ENCODE data around the gene CACNG6.
"Not testable (repeated sequence)": the region's sequence is repeated elsewhere in the genome, so short reads cannot be mapped to it uniquely, and the experiment has no call there.

Gene CACNG6

DNA sequence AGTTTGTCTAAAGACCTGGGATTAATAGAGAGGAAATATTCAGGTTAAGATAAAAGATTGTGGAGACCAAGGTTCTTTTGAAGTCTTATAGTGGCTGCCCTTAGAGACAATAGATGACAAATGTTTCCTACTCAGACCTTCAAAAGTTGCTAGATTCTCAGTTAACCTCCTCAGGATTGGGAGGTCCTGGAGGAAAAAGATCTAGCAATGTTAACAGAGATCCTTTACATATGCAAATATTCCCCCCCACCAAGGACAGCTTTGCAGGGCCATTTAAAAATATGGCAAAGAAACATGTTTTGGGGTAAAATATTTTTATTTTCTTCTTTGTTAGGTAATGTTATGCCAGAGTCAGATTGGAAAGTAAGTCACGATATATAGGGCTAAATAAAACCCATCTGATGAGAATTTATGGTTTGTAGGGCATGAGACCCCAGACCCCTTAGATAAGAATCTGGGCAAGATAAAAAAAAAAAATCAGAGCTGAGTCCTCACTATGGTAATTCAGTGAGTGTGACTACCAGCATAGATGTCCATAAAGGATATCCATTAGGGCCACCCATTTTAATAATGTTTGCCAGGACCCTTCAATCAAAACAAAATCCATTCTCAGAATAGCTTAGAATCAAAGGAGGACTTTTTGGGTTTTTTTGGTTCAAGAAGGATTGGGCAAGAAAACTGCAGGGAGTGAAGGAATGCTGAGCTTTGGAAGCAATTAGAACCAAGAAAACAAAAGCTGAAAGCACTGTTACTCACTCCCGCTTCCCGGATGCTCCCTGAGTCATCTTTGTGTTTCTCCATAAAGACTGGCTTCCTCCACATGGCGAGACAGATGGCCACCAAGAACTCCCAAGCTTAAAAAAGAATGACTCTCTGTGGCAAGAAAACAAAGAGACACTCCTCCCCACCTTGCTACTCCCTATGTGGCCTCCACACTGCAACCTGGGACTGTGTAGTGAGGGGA is 44.1 kb downstream of the CACNG6 start:
- ATAC-seq: peak; percentile 72

DNA sequence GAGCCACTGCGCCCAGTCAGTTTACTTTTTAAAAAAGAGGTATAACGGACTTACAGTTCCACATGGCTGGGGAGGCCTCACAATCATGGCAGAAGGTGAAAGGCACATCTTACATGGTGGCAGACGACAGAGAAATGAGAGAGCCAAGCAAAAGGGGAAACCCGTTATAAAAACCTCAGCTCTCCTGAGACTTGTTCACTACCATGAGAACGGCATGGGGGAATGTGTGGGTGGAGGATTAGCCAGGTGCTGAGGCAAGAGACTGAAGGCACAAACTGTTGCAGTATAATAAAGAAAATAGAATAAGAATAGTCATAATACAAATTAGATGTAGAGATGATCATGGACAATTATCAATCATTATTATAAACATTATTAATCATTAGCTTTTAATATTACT is 45.1 kb downstream of the CACNG6 start:
- not testable (repeated sequence) for ATAC-seq

More for the DNA sequence above, 44.1 kb downstream of the CACNG6 start:
- no peak for TF ChIP-seq TCF4 (CRISPR knock-in tag; IDR thresholded peaks at IDR 0.05; ENCODE audit: borderline replicate concordance)
- no peak for TF ChIP-seq GLIS3 (CRISPR knock-in tag; IDR thresholded peaks at IDR 0.05)

DNA sequence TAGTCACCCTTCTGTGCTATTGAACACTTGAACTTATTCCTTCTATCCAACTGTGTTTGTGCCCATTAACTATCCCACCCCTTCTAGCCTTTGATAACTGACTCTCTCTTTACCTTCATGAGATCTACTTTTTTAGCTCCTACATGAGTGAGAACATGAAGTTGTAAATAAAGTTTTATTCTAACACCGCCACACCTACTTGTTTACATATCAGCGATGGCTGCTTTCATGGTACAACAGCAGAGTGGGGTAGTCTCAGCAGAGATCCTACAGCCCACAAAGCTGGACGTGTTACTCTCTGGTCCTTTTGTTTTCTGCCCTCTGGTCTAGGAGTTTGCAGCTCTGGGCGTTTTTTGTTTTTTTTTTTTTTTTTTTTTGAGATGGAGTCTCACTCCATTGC is 48.6 kb downstream of the CACNG6 start:
- ATAC-seq: no peak
- TF ChIP-seq ZNF565 (CRISPR knock-in tag; conservative IDR thresholded peaks at IDR 0.05; ENCODE audit: low read depth): no peak
- TF ChIP-seq, protein P1, sequence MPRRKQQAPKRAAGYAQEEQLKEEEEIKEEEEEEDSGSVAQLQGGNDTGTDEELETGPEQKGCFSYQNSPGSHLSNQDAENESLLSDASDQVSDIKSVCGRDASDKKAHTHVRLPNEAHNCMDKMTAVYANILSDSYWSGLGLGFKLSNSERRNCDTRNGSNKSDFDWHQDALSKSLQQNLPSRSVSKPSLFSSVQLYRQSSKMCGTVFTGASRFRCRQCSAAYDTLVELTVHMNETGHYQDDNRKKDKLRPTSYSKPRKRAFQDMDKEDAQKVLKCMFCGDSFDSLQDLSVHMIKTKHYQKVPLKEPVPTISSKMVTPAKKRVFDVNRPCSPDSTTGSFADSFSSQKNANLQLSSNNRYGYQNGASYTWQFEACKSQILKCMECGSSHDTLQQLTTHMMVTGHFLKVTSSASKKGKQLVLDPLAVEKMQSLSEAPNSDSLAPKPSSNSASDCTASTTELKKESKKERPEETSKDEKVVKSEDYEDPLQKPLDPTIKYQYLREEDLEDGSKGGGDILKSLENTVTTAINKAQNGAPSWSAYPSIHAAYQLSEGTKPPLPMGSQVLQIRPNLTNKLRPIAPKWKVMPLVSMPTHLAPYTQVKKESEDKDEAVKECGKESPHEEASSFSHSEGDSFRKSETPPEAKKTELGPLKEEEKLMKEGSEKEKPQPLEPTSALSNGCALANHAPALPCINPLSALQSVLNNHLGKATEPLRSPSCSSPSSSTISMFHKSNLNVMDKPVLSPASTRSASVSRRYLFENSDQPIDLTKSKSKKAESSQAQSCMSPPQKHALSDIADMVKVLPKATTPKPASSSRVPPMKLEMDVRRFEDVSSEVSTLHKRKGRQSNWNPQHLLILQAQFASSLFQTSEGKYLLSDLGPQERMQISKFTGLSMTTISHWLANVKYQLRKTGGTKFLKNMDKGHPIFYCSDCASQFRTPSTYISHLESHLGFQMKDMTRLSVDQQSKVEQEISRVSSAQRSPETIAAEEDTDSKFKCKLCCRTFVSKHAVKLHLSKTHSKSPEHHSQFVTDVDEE (CRISPR knock-in tag; IDR thresholded peaks at IDR 0.05): no peak
- no peak for TF ChIP-seq ESRRG (CRISPR knock-in tag; IDR thresholded peaks at IDR 0.05)
- no peak for TF ChIP-seq BACH2 (CRISPR knock-in tag; IDR thresholded peaks at IDR 0.05; ENCODE audit: borderline replicate concordance)
- no peak for TF ChIP-seq GLIS3 (CRISPR knock-in tag; IDR thresholded peaks at IDR 0.05)
- TF ChIP-seq CSDC2 (CRISPR knock-in tag; IDR thresholded peaks at IDR 0.05): no peak
- no peak for TF ChIP-seq ISL1 (CRISPR knock-in tag; IDR thresholded peaks at IDR 0.05)
- no peak for TF ChIP-seq ZFP3 (CRISPR knock-in tag; IDR thresholded peaks at IDR 0.05)
- no peak for TF ChIP-seq TCF4 (CRISPR knock-in tag; IDR thresholded peaks at IDR 0.05; ENCODE audit: borderline replicate concordance)
- no peak for TF ChIP-seq ZC3H10 (CRISPR knock-in tag; IDR thresholded peaks at IDR 0.05)
- TF ChIP-seq, protein P2, sequence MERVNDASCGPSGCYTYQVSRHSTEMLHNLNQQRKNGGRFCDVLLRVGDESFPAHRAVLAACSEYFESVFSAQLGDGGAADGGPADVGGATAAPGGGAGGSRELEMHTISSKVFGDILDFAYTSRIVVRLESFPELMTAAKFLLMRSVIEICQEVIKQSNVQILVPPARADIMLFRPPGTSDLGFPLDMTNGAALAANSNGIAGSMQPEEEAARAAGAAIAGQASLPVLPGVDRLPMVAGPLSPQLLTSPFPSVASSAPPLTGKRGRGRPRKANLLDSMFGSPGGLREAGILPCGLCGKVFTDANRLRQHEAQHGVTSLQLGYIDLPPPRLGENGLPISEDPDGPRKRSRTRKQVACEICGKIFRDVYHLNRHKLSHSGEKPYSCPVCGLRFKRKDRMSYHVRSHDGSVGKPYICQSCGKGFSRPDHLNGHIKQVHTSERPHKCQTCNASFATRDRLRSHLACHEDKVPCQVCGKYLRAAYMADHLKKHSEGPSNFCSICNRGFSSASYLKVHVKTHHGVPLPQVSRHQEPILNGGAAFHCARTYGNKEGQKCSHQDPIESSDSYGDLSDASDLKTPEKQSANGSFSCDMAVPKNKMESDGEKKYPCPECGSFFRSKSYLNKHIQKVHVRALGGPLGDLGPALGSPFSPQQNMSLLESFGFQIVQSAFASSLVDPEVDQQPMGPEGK (CRISPR knock-in tag; IDR thresholded peaks at IDR 0.05; ENCODE audit: borderline replicate concordance): no peak
- TF ChIP-seq ZFP30 (CRISPR knock-in tag; IDR thresholded peaks at IDR 0.05): no peak
- TF ChIP-seq, protein P3, sequence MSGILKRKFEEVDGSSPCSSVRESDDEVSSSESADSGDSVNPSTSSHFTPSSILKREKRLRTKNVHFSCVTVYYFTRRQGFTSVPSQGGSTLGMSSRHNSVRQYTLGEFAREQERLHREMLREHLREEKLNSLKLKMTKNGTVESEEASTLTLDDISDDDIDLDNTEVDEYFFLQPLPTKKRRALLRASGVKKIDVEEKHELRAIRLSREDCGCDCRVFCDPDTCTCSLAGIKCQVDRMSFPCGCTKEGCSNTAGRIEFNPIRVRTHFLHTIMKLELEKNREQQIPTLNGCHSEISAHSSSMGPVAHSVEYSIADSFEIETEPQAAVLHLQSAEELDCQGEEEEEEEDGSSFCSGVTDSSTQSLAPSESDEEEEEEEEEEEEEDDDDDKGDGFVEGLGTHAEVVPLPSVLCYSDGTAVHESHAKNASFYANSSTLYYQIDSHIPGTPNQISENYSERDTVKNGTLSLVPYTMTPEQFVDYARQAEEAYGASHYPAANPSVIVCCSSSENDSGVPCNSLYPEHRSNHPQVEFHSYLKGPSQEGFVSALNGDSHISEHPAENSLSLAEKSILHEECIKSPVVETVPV (CRISPR knock-in tag; IDR thresholded peaks at IDR 0.05): no peak

DNA sequence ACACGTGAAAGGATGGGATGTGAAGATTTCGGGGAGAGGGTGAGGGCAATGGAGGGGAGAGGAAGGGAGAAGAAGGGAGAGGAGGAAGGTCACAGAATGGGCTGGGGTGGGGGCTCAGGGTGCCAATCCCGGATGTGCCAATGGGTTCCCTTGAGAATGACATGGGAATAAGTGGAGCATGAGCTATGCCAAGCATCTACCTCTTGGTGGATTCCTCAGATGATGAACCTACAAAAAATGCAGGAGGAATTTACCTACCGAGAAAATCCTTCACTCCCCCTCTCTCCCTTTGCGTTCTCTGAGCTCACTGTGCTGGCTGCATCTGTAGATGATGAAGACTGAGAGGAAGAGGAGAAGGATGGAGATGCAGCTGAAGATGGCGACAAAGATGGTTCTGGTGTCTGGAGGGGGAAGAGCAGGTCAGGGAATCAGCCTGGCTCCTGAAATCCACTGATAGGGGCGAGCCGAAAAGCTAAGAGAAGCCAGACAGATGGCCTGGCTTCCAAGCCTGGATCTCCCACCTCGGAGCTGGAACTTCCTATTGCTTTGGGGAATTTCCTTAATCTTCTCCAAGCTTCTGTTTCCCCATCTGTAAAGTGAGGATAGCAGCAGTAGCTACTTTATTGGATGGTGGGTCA is 50.7 kb downstream of the CACNG6 start:
- ATAC-seq: no peak; the same call in 2 of the 3 replicates
- TF ChIP-seq ZFP3 (CRISPR knock-in tag; IDR thresholded peaks at IDR 0.05) (no peak), CSDC2 (CRISPR knock-in tag; IDR thresholded peaks at IDR 0.05) (no peak), ZC3H10 (CRISPR knock-in tag; IDR thresholded peaks at IDR 0.05) (no peak), ZNF70 (CRISPR knock-in tag; IDR thresholded peaks at IDR 0.05) (no peak), ISL1 (CRISPR knock-in tag; IDR thresholded peaks at IDR 0.05) (no peak), ZFP30 (CRISPR knock-in tag; IDR thresholded peaks at IDR 0.05) (no peak), ZNF565 (CRISPR knock-in tag; conservative IDR thresholded peaks at IDR 0.05; ENCODE audit: low read depth) (no peak), BACH2 (CRISPR knock-in tag; IDR thresholded peaks at IDR 0.05; ENCODE audit: borderline replicate concordance) (no peak), GLIS3 (CRISPR knock-in tag; IDR thresholded peaks at IDR 0.05) (no peak), TOX (CRISPR knock-in tag; IDR thresholded peaks at IDR 0.05; ENCODE audit: borderline replicate concordance) (no peak), ZNF8 (CRISPR knock-in tag; IDR thresholded peaks at IDR 0.05) (no peak)
- TF ChIP-seq, protein P3 (CRISPR knock-in tag; IDR thresholded peaks at IDR 0.05): no peak

All from SK-N-SH treated with all-trans-retinoic acid at 6 μM for 48 hours (cell line).